ENCODE results near the gene GSTT2B.
A peak's percentile ranks its signal among the peaks of the same experiment; 100 is the strongest.
"Not testable (repeated sequence)": the region's sequence is repeated elsewhere in the genome, so short reads cannot be mapped to it uniquely, and the experiment has no call there.

The GSTT2B gene

GRCh38 chr22:23970816-23971486 lies 10.0 kb upstream of the GSTT2B start:
- Histone ChIP-seq H3K4me1 (ENCODE audit: insufficient read depth, low read length) (no peaks in the 10 kb centered on the region), H3K9ac (ENCODE audit: low read depth, low read length) (no peak overlapping the region), H3K9me3 (ENCODE audit: control insufficient read depth, insufficient read depth, low read length) (no peaks in the 10 kb centered on the region), H3K36me3 (ENCODE audit: insufficient read depth, low read length) (peaks cover 11% of the 10 kb centered on the region)

GRCh38 chr22:23970201-23970641 lies 9.2 kb upstream of the GSTT2B start:
- no peak overlapping the region for H3K9ac ChIP-seq (ENCODE audit: low read depth, low read length)
- H3K36me3 ChIP-seq (ENCODE audit: insufficient read depth, low read length): peaks cover 11% of the 10 kb centered on the region
- H3K9me3 ChIP-seq (ENCODE audit: control insufficient read depth, insufficient read depth, low read length): no peaks in the 10 kb centered on the region
- no peaks in the 10 kb centered on the region for H3K4me1 ChIP-seq (ENCODE audit: insufficient read depth, low read length)

- Histone ChIP-seq H3K4me1 (ENCODE audit: insufficient read depth, low read length) (no peaks in the 10 kb centered on the region), H3K36me3 (ENCODE audit: insufficient read depth, low read length) (peaks cover 11% of the 10 kb centered on the region), H3K9ac (ENCODE audit: low read depth, low read length) (no peak overlapping the region), H3K9me3 (ENCODE audit: control insufficient read depth, insufficient read depth, low read length) (no peaks in the 10 kb centered on the region)
These were observed 8.1 kb upstream of the GSTT2B start for GRCh38 chr22:23969071-23969470.

- H3K9ac ChIP-seq (ENCODE audit: low read depth, low read length); H3K9me3 ChIP-seq (ENCODE audit: control insufficient read depth, insufficient read depth, low read length); H3K4me1 ChIP-seq (ENCODE audit: insufficient read depth, low read length): not testable (repeated sequence)
- peaks cover 11% of the 10 kb centered on the region for H3K36me3 ChIP-seq (ENCODE audit: insufficient read depth, low read length)
These were observed 5.6 kb upstream of the GSTT2B start, which contains the start of gene DDTL for GRCh38 chr22:23966568-23966967. DDTL (plus strand) TSS chr22:23966888; CDS start chr22:23966915, 27 bp downstream.

- H3K4me1 ChIP-seq (ENCODE audit: insufficient read depth, low read length); H3K36me3 ChIP-seq (ENCODE audit: insufficient read depth, low read length); H3K9ac ChIP-seq (ENCODE audit: low read depth, low read length); H3K9me3 ChIP-seq (ENCODE audit: control insufficient read depth, insufficient read depth, low read length): not testable (repeated sequence)
These were observed 5.1 kb upstream of the GSTT2B start for GRCh38 chr22:23966094-23966493.

GRCh38 chr22:23956301-23956900 lies 4.6 kb downstream of the GSTT2B start:
- not testable (repeated sequence) for H3K4me1 ChIP-seq (ENCODE audit: insufficient read depth, low read length); H3K36me3 ChIP-seq (ENCODE audit: insufficient read depth, low read length); H3K9me3 ChIP-seq (ENCODE audit: control insufficient read depth, insufficient read depth, low read length)
- H3K9ac ChIP-seq (ENCODE audit: low read depth, low read length): peak overlapping the region; percentile 15; the same call in 1 of the 2 replicates

- H3K9ac ChIP-seq (ENCODE audit: low read depth, low read length); H3K9me3 ChIP-seq (ENCODE audit: control insufficient read depth, insufficient read depth, low read length); H3K4me1 ChIP-seq (ENCODE audit: insufficient read depth, low read length); H3K36me3 ChIP-seq (ENCODE audit: insufficient read depth, low read length): not testable (repeated sequence)
These were observed 5.1 kb downstream of the GSTT2B start for GRCh38 chr22:23955886-23956285.

- H3K9ac ChIP-seq (ENCODE audit: low read depth, low read length); H3K36me3 ChIP-seq (ENCODE audit: insufficient read depth, low read length); H3K9me3 ChIP-seq (ENCODE audit: control insufficient read depth, insufficient read depth, low read length); H3K4me1 ChIP-seq (ENCODE audit: insufficient read depth, low read length): not testable (repeated sequence)
These were observed 6.0 kb downstream of the GSTT2B start for GRCh38 chr22:23954991-23955305.

- H3K4me1 ChIP-seq (ENCODE audit: insufficient read depth, low read length); H3K36me3 ChIP-seq (ENCODE audit: insufficient read depth, low read length); H3K9me3 ChIP-seq (ENCODE audit: control insufficient read depth, insufficient read depth, low read length); H3K9ac ChIP-seq (ENCODE audit: low read depth, low read length): not testable (repeated sequence)
These were observed 6.6 kb downstream of the GSTT2B start for GRCh38 chr22:23954193-23954990.

GRCh38 chr22:23953485-23953884 lies 7.5 kb downstream of the GSTT2B start:
- H3K9ac ChIP-seq (ENCODE audit: low read depth, low read length); H3K9me3 ChIP-seq (ENCODE audit: control insufficient read depth, insufficient read depth, low read length); H3K4me1 ChIP-seq (ENCODE audit: insufficient read depth, low read length); H3K36me3 ChIP-seq (ENCODE audit: insufficient read depth, low read length): not testable (repeated sequence)

- H3K9me3 ChIP-seq (ENCODE audit: control insufficient read depth, insufficient read depth, low read length); H3K36me3 ChIP-seq (ENCODE audit: insufficient read depth, low read length); H3K9ac ChIP-seq (ENCODE audit: low read depth, low read length); H3K4me1 ChIP-seq (ENCODE audit: insufficient read depth, low read length): not testable (repeated sequence)
These were observed 8.1 kb downstream of the GSTT2B start for GRCh38 chr22:23952794-23953405.

GRCh38 chr22:23951383-23951782 lies 9.6 kb downstream of the GSTT2B start:
- H3K9me3 ChIP-seq (ENCODE audit: control insufficient read depth, insufficient read depth, low read length); H3K36me3 ChIP-seq (ENCODE audit: insufficient read depth, low read length); H3K4me1 ChIP-seq (ENCODE audit: insufficient read depth, low read length); H3K9ac ChIP-seq (ENCODE audit: low read depth, low read length): not testable (repeated sequence)

GRCh38 chr22:23949764-23950163 lies 11.2 kb downstream of the GSTT2B start:
- H3K4me1 ChIP-seq (ENCODE audit: insufficient read depth, low read length); H3K9ac ChIP-seq (ENCODE audit: low read depth, low read length); H3K36me3 ChIP-seq (ENCODE audit: insufficient read depth, low read length); H3K9me3 ChIP-seq (ENCODE audit: control insufficient read depth, insufficient read depth, low read length): not testable (repeated sequence)

- not testable (repeated sequence) for H3K9ac ChIP-seq (ENCODE audit: low read depth, low read length); H3K9me3 ChIP-seq (ENCODE audit: control insufficient read depth, insufficient read depth, low read length); H3K36me3 ChIP-seq (ENCODE audit: insufficient read depth, low read length); H3K4me1 ChIP-seq (ENCODE audit: insufficient read depth, low read length)
These were observed 13.6 kb downstream of the GSTT2B start for GRCh38 chr22:23947391-23947790.

- H3K9ac ChIP-seq (ENCODE audit: low read depth, low read length); H3K9me3 ChIP-seq (ENCODE audit: control insufficient read depth, insufficient read depth, low read length); H3K36me3 ChIP-seq (ENCODE audit: insufficient read depth, low read length); H3K4me1 ChIP-seq (ENCODE audit: insufficient read depth, low read length): not testable (repeated sequence)
These were observed 20.8 kb downstream of the GSTT2B start for GRCh38 chr22:23940166-23940565.
